GM21423 (cell line): ENCODE measurements around the gene ARPP21.

Experiments
- ATAC-seq: cut with Tn5 transposase; IDR thresholded peaks from one replicate; pipeline ENCODE4 v1.9.1; 2021; ENCODE audit warnings: mild to moderate bottlenecking, moderate library complexity; ENCODE audit not compliant: unreplicated experiment

Gene ARPP21

GRCh38 chr3:35674451-35675109, 35.3 kb downstream of the ARPP21 start:
- no peak for ATAC-seq

GRCh38 chr3:35675206-35675605, 35.9 kb downstream of the ARPP21 start:
- ATAC-seq: no peak

GRCh38 chr3:35675621-35676020, 36.3 kb downstream of the ARPP21 start:
- ATAC-seq: no peak

GRCh38 chr3:35677797-35678196, 38.5 kb downstream of the ARPP21 start:
- ATAC-seq: no peak

GRCh38 chr3:35678643-35679161, 39.4 kb downstream of the ARPP21 start:
- ATAC-seq: no peak

GRCh38 chr3:35679409-35680080, 40.2 kb downstream of the ARPP21 start:
- ATAC-seq: no peak

GRCh38 chr3:35680866-35681650, 41.7 kb downstream of the ARPP21 start:
- no peak for ATAC-seq

- no peak for ATAC-seq
Measured at GRCh38 chr3:35685153-35685552, 45.8 kb downstream of the ARPP21 start.

GRCh38 chr3:35688826-35689225, 49.5 kb downstream of the ARPP21 start:
- ATAC-seq: no peak

GRCh38 chr3:35690271-35690670, 50.9 kb downstream of the ARPP21 start:
- ATAC-seq: no peak

GRCh38 chr3:35705904-35706303, 66.6 kb downstream of the ARPP21 start:
- ATAC-seq: no peak

GRCh38 chr3:35707904-35708303, 68.6 kb downstream of the ARPP21 start:
- no peak for ATAC-seq

GRCh38 chr3:35708394-35709271, 69.3 kb downstream of the ARPP21 start:
- ATAC-seq: no peak

GRCh38 chr3:35709691-35710090, 70.4 kb downstream of the ARPP21 start:
- no peak for ATAC-seq

GRCh38 chr3:35710554-35710953, 71.2 kb downstream of the ARPP21 start:
- ATAC-seq: no peak

GRCh38 chr3:35718921-35719320, 79.6 kb downstream of the ARPP21 start:
- ATAC-seq: no peak

GRCh38 chr3:35721628-35722027, 82.3 kb downstream of the ARPP21 start:
- no peak for ATAC-seq

- ATAC-seq: no peak
Measured at GRCh38 chr3:35722902-35723301, 83.6 kb downstream of the ARPP21 start.

- no peak for ATAC-seq
Measured at GRCh38 chr3:35723480-35724097, 84.3 kb downstream of the ARPP21 start.

GRCh38 chr3:35724106-35724505, 84.8 kb downstream of the ARPP21 start:
- ATAC-seq: no peak
